Endothelial cell (in vitro differentiated cells): ENCODE results near the gene MREG. TPM values are rescaled to one million over a fixed set of nuclear protein-coding genes. Genes with fewer than 3 reads are reported as not detected.

ENCODE experiments used
- DNase-seq: peaks from one replicate; pipeline ENCODE4 v3.0.0; 2021; ENCODE audit warnings: low spot score
- H3K27ac Mint-ChIP-seq: one replicate; pipeline ENCODE4 v1.8.0; 2021; ENCODE audit warnings: mixed read lengths, inconsistent platforms; ENCODE audit not compliant: unreplicated experiment
- H3K27me3 Mint-ChIP-seq: one replicate; pipeline ENCODE4 v1.8.0; 2021; ENCODE audit warnings: mild to moderate bottlenecking, moderate library complexity, mixed read lengths, inconsistent platforms; ENCODE audit not compliant: unreplicated experiment
- H3K36me3 Mint-ChIP-seq: one replicate; pipeline ENCODE4 v1.8.0; 2021; ENCODE audit warnings: mild to moderate bottlenecking, low read depth, mixed read lengths, inconsistent platforms; ENCODE audit not compliant: unreplicated experiment
- H3K4me1 Mint-ChIP-seq: one replicate; pipeline ENCODE4 v1.8.0; 2021; ENCODE audit warnings: mild to moderate bottlenecking, mixed read lengths, inconsistent platforms; ENCODE audit not compliant: unreplicated experiment
- H3K4me3 Mint-ChIP-seq: one replicate; pipeline ENCODE4 v1.8.0; 2021; ENCODE audit warnings: mild to moderate bottlenecking, mixed read lengths, inconsistent platforms; ENCODE audit not compliant: unreplicated experiment
- H3K9me3 Mint-ChIP-seq: one replicate; pipeline ENCODE4 v1.8.0; 2021; ENCODE audit warnings: mixed read lengths, inconsistent platforms; ENCODE audit not compliant: unreplicated experiment
- CTCF ChIP-seq: fragments of 200-600 bp; sonication (generic); IDR thresholded peaks from one replicate; pipeline ENCODE4 v1.5.0; 2021; ENCODE audit warnings: antibody characterized with exemption; ENCODE audit not compliant: unreplicated experiment
- total RNA-seq: library from RNA; stranded (reverse); fragmentation: NEBNext Ultra II Directional; extraction: Animal tissue kit (Norgen Biotek cat#: 25700); gene quantifications from one replicate; pipeline ENCODE4 v1.2.1, GENCODE V29; 2021; ENCODE audit not compliant: unreplicated experiment

The MREG gene
- total RNA-seq, 1 donor from 2014 or later = 26.1 TPM

DNA sequence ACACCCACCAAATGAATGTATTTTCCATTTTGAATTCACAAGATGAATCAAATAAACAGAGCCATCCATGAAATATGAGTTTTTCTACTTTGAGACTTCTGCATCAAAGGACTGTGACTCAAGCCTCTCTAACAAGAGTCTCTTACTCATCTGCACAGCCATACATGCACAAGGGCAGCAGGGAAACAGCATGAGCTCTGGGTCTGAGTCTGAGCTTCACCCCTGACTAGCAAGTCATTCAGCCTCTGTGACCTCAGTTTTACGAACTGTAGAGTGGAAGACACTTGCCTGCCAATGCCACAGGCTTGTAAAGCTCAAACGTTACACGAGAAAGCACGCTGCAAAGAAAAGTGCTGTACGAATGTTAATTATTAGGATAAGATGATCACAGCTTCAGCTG lies 42.9 kb downstream of the MREG start:
- H3K27ac Mint-ChIP-seq = no peak overlapping the region
- peaks cover 2% of the 10 kb centered on the region for H3K27me3 Mint-ChIP-seq
- H3K4me3 Mint-ChIP-seq = no peak overlapping the region
- peaks cover 13% of the 10 kb centered on the region for H3K4me1 Mint-ChIP-seq
- H3K36me3 Mint-ChIP-seq = no peaks in the 10 kb centered on the region
- H3K9me3 Mint-ChIP-seq = no peaks in the 10 kb centered on the region
- DNase-seq = no peak
- TF ChIP-seq CTCF = no peak

DNA sequence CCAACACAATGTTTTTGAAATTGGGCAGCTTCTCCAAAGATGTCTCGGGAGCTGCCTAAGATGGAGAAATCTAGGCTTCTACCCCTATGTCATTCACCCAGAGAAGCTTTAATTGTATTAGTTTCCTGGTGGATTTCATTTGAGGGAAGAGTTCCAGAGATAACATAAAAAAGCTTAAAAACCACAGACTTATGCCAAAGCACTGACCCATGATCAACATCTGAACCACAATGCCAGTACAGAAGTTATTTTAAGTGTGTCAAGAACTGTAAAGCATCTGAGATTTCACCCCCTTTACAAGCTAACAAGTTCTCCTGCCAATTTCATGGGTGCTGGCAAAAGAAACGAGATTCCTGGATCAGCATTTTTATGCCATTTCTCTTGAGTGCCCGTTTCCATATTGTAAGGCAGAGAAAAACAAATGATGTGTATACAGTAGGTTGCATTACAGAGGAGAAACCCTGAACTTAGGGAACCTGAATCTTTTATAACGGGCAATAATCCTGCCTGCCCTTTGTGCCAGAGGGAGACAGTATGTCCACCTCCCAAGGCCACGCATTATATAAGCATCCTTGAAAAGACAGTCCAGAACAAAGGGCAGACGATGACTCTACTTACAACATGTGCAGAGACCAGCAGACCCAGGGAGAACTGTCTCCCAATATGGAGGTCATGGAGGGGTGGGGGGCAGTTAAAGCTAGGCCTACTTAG lies 44.1 kb downstream of the MREG start:
- peaks cover 2% of the 10 kb centered on the region for H3K27me3 Mint-ChIP-seq
- peaks cover 15% of the 10 kb centered on the region for H3K4me1 Mint-ChIP-seq
- no peaks in the 10 kb centered on the region for H3K36me3 Mint-ChIP-seq
- no peak for TF ChIP-seq CTCF
- no peaks in the 10 kb centered on the region for H3K9me3 Mint-ChIP-seq
- H3K4me3 Mint-ChIP-seq = no peak overlapping the region
- no peak overlapping the region for H3K27ac Mint-ChIP-seq
- DNase-seq = no peak

DNA sequence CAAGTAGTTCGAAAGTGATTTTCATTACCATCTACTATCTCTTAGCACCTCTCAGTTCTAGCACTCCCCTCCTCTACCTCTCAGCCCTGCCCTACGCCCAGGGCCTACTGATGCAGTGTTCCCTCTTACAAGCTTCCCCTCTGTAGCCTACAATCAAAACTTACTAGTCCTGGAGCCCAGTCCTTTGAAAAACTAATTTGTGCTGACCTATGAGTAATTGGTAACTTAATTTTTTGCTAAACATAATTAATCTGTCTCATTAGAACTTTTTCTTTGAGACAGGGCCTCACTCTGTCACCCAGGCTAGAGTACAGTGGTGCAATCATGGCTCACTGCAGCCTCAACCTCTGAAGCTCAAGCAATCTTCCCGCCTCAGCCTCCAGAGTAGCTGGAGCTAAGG lies 44.9 kb downstream of the MREG start:
- Mint-ChIP-seq H3K36me3 (no peaks in the 10 kb centered on the region), H3K27me3 (peaks cover 2% of the 10 kb centered on the region), H3K4me1 (peaks cover 15% of the 10 kb centered on the region), H3K27ac (no peak overlapping the region), H3K4me3 (no peak overlapping the region), H3K9me3 (no peaks in the 10 kb centered on the region)
- no peak for TF ChIP-seq CTCF
- DNase-seq = no peak

GRCh38 chr2:215967590-215968378 lies 45.6 kb downstream of the MREG start:
- Mint-ChIP-seq H3K27ac (no peak overlapping the region), H3K36me3 (no peaks in the 10 kb centered on the region), H3K4me3 (no peak overlapping the region), H3K9me3 (no peaks in the 10 kb centered on the region), H3K4me1 (peaks cover 15% of the 10 kb centered on the region), H3K27me3 (peaks cover 2% of the 10 kb centered on the region)
- no peak for TF ChIP-seq CTCF
- no peak for DNase-seq

- Mint-ChIP-seq H3K27ac (no peak overlapping the region), H3K36me3 (no peaks in the 10 kb centered on the region), H3K4me3 (no peak overlapping the region), H3K9me3 (no peaks in the 10 kb centered on the region), H3K27me3 (peaks cover 2% of the 10 kb centered on the region), H3K4me1 (peaks cover 15% of the 10 kb centered on the region)
- DNase-seq = no peak
- TF ChIP-seq CTCF = no peak
Observed at GRCh38 chr2:215966951-215967350, 46.4 kb downstream of the MREG start.
